Measurements from ENCODE around the gene NDEL1.

NDEL1 gene, protein sequence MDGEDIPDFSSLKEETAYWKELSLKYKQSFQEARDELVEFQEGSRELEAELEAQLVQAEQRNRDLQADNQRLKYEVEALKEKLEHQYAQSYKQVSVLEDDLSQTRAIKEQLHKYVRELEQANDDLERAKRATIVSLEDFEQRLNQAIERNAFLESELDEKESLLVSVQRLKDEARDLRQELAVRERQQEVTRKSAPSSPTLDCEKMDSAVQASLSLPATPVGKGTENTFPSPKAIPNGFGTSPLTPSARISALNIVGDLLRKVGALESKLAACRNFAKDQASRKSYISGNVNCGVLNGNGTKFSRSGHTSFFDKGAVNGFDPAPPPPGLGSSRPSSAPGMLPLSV

DNA sequence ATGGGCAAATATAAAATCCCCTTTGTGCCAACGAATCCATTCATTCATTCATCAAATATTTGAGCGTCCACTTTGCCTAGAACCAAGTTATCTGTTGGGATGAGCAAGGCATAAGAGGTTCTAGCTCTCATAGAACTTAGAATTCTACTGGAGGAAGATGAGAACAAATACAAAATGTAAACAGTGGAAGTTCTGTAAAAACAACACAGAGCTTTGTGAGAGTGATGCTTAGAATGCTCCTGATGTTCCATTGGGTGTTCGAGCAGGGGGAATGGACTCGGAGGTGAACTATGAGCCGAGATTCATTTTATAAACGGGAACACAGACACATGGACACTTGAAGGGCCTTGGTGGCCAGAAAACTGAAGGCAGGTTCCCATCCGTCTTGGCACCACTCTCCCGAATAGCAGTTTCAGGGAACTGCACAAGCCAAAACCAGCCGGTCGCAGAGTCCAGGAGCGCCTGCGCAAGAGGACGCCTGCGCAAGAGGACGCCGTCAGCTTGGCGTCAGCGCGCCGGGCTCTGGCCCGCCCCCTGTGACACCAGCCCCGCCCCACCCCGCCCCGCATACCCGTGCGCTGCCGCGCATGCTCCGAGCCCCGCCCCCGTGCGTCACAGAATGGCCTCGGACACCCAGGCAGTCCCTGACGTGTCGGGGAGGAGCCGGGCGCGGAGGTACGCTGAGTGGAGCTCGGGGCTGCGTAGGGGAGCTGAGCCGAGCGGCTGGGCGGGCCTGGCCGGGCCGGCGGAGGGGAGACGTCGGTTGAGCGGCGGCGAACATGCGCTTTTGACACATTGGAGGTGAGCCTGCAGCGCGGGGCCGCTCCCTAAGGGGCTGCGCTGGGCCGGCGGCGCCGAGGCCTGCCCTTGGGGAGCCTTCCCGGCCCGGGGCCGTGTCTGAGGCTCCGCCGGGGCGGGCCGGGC lies at the start of gene NDEL1:
TSS of gene NDEL1 (plus strand) at position 640 of the 924 bp plus-strand sequence. CDS start 8,388 bp downstream, outside the sequence.
- peak; percentile 96 for ATAC-seq (ENCODE audit: insufficient read depth, low read depth)
- no peaks in the 10 kb centered on the region for H3K9me3 ChIP-seq (ENCODE audit: insufficient read depth, low read length, severe bottlenecking)

DNA sequence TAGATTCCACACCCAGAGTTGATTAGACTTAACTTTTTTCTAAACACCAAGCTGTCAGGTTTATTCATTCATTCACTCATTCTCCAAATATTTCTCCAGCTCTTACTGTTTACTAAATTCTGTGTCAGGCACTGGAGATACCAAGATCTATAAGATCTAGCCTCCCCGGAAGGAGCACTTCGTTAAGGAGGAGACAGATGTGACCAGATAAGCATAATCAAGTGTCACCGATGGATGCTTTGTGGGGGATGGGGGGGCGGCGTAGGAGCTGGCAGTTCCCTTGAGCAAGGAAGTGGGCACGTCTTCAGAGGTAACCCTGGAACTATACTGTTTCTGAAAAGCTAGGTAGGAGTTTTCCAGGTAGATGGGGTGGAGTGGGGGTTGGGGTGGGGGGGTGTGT lies 48.8 kb upstream of the NDEL1 start:
- Histone ChIP-seq H3K27me3 (ENCODE audit: insufficient read depth, low read length, poor library complexity) (no peaks in the 10 kb centered on the region), H3K4me2 (ENCODE audit: insufficient read depth, low read length) (no peak overlapping the region), H3K4me3 (ENCODE audit: low read depth in 1 of 2, low read length in 2 of 2) (no peak overlapping the region), H2AFZ (ENCODE audit: low read depth, low read length) (no peak overlapping the region), H4K20me1 (ENCODE audit: insufficient read depth, low read length) (peaks cover 8% of the 10 kb centered on the region), H3K27ac (ENCODE audit: low read length) (0 out of 2 replicates have a peak overlapping the region, but pooled peaks have one; percentile 23), H3K79me2 (ENCODE audit: insufficient read depth, low read length) (peaks cover 27% of the 10 kb centered on the region), H3K9me3 (ENCODE audit: insufficient read depth, low read length, severe bottlenecking) (no peaks in the 10 kb centered on the region), H3K4me1 (ENCODE audit: insufficient read depth, low read length) (peaks cover 31% of the 10 kb centered on the region), H3K9ac (ENCODE audit: low read depth, low read length) (no peak overlapping the region), H3K36me3 (ENCODE audit: insufficient read depth, low read length) (peaks cover 3% of the 10 kb centered on the region)
- DNase-seq = peak; percentile 71
- ATAC-seq (ENCODE audit: insufficient read depth, low read depth) = no peak
- TF ChIP-seq, protein P1, sequence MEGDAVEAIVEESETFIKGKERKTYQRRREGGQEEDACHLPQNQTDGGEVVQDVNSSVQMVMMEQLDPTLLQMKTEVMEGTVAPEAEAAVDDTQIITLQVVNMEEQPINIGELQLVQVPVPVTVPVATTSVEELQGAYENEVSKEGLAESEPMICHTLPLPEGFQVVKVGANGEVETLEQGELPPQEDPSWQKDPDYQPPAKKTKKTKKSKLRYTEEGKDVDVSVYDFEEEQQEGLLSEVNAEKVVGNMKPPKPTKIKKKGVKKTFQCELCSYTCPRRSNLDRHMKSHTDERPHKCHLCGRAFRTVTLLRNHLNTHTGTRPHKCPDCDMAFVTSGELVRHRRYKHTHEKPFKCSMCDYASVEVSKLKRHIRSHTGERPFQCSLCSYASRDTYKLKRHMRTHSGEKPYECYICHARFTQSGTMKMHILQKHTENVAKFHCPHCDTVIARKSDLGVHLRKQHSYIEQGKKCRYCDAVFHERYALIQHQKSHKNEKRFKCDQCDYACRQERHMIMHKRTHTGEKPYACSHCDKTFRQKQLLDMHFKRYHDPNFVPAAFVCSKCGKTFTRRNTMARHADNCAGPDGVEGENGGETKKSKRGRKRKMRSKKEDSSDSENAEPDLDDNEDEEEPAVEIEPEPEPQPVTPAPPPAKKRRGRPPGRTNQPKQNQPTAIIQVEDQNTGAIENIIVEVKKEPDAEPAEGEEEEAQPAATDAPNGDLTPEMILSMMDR (IDR thresholded peaks at IDR 0.05; ENCODE audit: borderline replicate concordance, extremely low read depth, low read length, poor library complexity, severe bottlenecking) = no peak
- TF ChIP-seq EZH2 (IDR thresholded peaks at IDR 0.05; ENCODE audit: borderline replicate concordance, low read depth, low read length, severe bottlenecking) = no peak

More for the DNA sequence above, at the start of gene NDEL1:
- peak; percentile 98 for DNase-seq
- Histone ChIP-seq H3K4me3 (ENCODE audit: low read depth in 1 of 2, low read length in 2 of 2) (peak within 1 kb of the TSS; percentile 85 to 95), H2AFZ (ENCODE audit: low read depth, low read length) (peak within 1 kb of the TSS; percentile 100), H3K27me3 (ENCODE audit: insufficient read depth, low read length, poor library complexity) (no peaks in the 10 kb centered on the region), H3K4me1 (ENCODE audit: insufficient read depth, low read length) (peaks cover 22% of the 10 kb centered on the region), H3K4me2 (ENCODE audit: insufficient read depth, low read length) (peak within 1 kb of the TSS; percentile 99), H3K27ac (ENCODE audit: low read length) (peak within 1 kb of the TSS; percentile 91), H3K9ac (ENCODE audit: low read depth, low read length) (peak within 1 kb of the TSS; percentile 84), H3K36me3 (ENCODE audit: insufficient read depth, low read length) (peaks cover 11% of the 10 kb centered on the region; the same call in 1 of the 2 replicates), H4K20me1 (ENCODE audit: insufficient read depth, low read length) (peaks cover 13% of the 10 kb centered on the region; the same call in 1 of the 2 replicates), H3K79me2 (ENCODE audit: insufficient read depth, low read length) (peaks cover 47% of the 10 kb centered on the region)
- TF ChIP-seq EZH2 (IDR thresholded peaks at IDR 0.05; ENCODE audit: borderline replicate concordance, low read depth, low read length, severe bottlenecking) = no peak
- TF ChIP-seq, protein P1 (IDR thresholded peaks at IDR 0.05; ENCODE audit: borderline replicate concordance, extremely low read depth, low read length, poor library complexity, severe bottlenecking) = no peak

DNA sequence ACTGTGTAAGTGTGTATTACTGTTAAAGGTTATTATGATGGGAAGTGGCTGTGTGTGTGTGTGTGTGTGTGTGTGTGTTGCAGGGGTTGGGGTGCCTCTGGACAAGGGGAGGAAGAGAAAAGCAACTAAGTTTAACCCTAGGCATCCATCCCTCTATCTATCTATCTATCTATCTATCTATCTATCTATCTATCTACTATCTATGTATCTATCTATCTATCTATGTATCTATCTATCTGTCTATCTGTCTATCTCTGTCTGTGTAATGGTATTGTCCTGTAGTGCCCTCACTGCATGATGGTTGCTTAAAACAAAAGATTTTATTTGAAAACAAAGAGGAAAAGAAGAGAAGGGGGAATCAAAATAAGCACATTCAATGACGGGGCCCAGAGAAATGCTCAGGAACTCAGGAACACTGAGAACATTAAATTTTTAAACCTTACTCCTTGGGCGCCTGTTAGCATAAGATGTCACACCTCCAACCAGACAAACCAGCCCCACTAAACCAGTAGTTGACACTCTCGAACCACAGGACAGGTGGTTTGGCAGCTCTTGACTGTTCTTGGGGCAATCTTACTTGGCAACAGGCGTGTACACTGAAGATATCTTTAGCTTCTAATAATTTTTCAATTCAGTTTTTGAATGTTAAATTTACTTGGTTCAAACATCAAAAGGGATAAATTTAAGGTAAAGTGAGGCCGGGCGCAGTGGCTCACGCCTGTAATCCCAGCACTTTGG lies 47.6 kb upstream of the NDEL1 start:
- H3K27me3 ChIP-seq (ENCODE audit: insufficient read depth, low read length, poor library complexity) = no peaks in the 10 kb centered on the region
- H4K20me1 ChIP-seq (ENCODE audit: insufficient read depth, low read length) = no peaks in the 10 kb centered on the region
- peaks cover 27% of the 10 kb centered on the region for H3K4me1 ChIP-seq (ENCODE audit: insufficient read depth, low read length)
- no peak overlapping the region for H3K9ac ChIP-seq (ENCODE audit: low read depth, low read length)
- H3K79me2 ChIP-seq (ENCODE audit: insufficient read depth, low read length) = peaks cover 15% of the 10 kb centered on the region
- H2AFZ ChIP-seq (ENCODE audit: low read depth, low read length) = no peak overlapping the region
- no peaks in the 10 kb centered on the region; the same call in 1 of the 2 replicates for H3K36me3 ChIP-seq (ENCODE audit: insufficient read depth, low read length)
- DNase-seq (no peak), ATAC-seq (ENCODE audit: insufficient read depth, low read depth) (no peak)
- no peaks in the 10 kb centered on the region for H3K9me3 ChIP-seq (ENCODE audit: insufficient read depth, low read length, severe bottlenecking)
- no peak overlapping the region for H3K27ac ChIP-seq (ENCODE audit: low read length)
- H3K4me3 ChIP-seq (ENCODE audit: low read depth in 1 of 2, low read length in 2 of 2) = no peak overlapping the region
- no peak for TF ChIP-seq EZH2 (IDR thresholded peaks at IDR 0.05; ENCODE audit: borderline replicate concordance, low read depth, low read length, severe bottlenecking)
- TF ChIP-seq, protein P1 (IDR thresholded peaks at IDR 0.05; ENCODE audit: borderline replicate concordance, extremely low read depth, low read length, poor library complexity, severe bottlenecking) = no peak
- H3K4me2 ChIP-seq (ENCODE audit: insufficient read depth, low read length) = no peak overlapping the region

Measured in DND-41 (cell line).